HG02678 (cell line): Measurements from ENCODE around the gene CD44.

Experiments
- ATAC-seq: cut with Tn5 transposase; IDR thresholded peaks from one replicate; pipeline ENCODE4 v1.9.1; 2021; ENCODE audit warnings: mild to moderate bottlenecking, moderate library complexity; ENCODE audit not compliant: unreplicated experiment

CD44 gene

GRCh38 chr11:35234460-35235156, 95.6 kb downstream of the CD44 start:
- no peak for ATAC-seq

GRCh38 chr11:35235157-35235468, 96.1 kb downstream of the CD44 start:
- ATAC-seq, result no peak

- ATAC-seq, result no peak
Measured at GRCh38 chr11:35235498-35235897, 96.5 kb downstream of the CD44 start.

GRCh38 chr11:35235936-35236666, 97.1 kb downstream of the CD44 start:
- ATAC-seq, result no peak

- ATAC-seq, result no peak
Measured at GRCh38 chr11:35236667-35237003, 97.7 kb downstream of the CD44 start.

- no peak for ATAC-seq
Measured at GRCh38 chr11:35237351-35237750, 98.4 kb downstream of the CD44 start.

- no peak for ATAC-seq
Measured at GRCh38 chr11:35237860-35238715, 99.1 kb downstream of the CD44 start.

- ATAC-seq, result no peak
Measured at GRCh38 chr11:35238882-35239281, 99.9 kb downstream of the CD44 start.

GRCh38 chr11:35239471-35240075, 100.6 kb downstream of the CD44 start:
- no peak for ATAC-seq

GRCh38 chr11:35241083-35241482, 102.1 kb downstream of the CD44 start:
- no peak for ATAC-seq

- no peak for ATAC-seq
Measured at GRCh38 chr11:35241531-35241930, 102.6 kb downstream of the CD44 start.

- ATAC-seq, result no peak
Measured at GRCh38 chr11:35242412-35243242, 103.7 kb downstream of the CD44 start.

- no peak for ATAC-seq
Measured at GRCh38 chr11:35243774-35244173, 104.8 kb downstream of the CD44 start.

- ATAC-seq, result no peak
Measured at GRCh38 chr11:35245056-35245455, 106.1 kb downstream of the CD44 start.

GRCh38 chr11:35245786-35246185, 106.8 kb downstream of the CD44 start:
- ATAC-seq, result no peak

GRCh38 chr11:35246745-35247144, 107.8 kb downstream of the CD44 start:
- no peak for ATAC-seq

- ATAC-seq, result no peak
Measured at GRCh38 chr11:35247428-35247827, 108.5 kb downstream of the CD44 start.

GRCh38 chr11:35247863-35248262, 108.9 kb downstream of the CD44 start:
- ATAC-seq, result no peak

- no peak for ATAC-seq
Measured at GRCh38 chr11:35248558-35249323, 109.8 kb downstream of the CD44 start.

- no peak for ATAC-seq
Measured at GRCh38 chr11:35250192-35250591, 111.2 kb downstream of the CD44 start.
